ENCODE measurements around the gene AMDHD1. TPM values are rescaled to one million over a fixed set of nuclear protein-coding genes. Genes with fewer than 3 reads are reported as not detected.

The AMDHD1 gene
- total and polyA plus RNA-seq, 2 of the 8 experiments (the other 6 are each of a cell fraction or from before 2014, with no cell fraction given), result 0.14 TPM; not detected in 1

DNA sequence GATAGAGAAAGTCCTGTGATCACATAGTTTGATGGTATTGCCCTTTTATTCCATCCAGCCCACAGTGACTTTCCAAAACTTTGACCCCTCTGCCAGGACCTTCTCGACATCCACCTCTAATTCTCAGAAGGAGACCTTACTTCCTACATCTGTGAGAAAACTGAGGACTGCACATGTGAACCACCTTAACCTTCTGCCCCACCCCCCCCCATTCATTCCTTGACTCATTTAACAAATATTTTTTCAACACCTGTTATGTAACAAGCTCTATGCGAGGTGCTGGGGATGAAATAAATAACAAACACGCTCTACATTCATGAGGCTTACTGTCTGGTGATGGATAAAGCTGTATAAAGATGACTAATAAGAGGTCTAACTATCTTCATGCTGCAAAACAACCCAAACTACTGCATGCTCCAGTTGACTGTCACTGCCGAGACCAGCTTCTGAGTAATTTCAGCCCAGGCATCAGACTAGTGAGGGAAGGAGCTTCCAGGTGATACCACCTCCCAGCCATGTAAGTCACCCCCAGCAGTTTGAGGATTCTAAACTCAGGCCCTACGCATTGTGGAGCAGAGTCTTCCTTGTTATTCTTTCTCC is 54.9 kb downstream of the AMDHD1 start (continued):
- TF ChIP-seq MAFK (IDR thresholded peaks at IDR 0.05; ENCODE audit: low read depth, low read length) (no peak), SIRT6 (IDR thresholded peaks at IDR 0.05; ENCODE audit: low read length) (no peak)
